ENCODE results near the gene MFNG.
"Not testable (repeated sequence)": the region's sequence is repeated elsewhere in the genome, so short reads cannot be mapped to it uniquely, and the experiment has no call there.

The MFNG gene

DNA sequence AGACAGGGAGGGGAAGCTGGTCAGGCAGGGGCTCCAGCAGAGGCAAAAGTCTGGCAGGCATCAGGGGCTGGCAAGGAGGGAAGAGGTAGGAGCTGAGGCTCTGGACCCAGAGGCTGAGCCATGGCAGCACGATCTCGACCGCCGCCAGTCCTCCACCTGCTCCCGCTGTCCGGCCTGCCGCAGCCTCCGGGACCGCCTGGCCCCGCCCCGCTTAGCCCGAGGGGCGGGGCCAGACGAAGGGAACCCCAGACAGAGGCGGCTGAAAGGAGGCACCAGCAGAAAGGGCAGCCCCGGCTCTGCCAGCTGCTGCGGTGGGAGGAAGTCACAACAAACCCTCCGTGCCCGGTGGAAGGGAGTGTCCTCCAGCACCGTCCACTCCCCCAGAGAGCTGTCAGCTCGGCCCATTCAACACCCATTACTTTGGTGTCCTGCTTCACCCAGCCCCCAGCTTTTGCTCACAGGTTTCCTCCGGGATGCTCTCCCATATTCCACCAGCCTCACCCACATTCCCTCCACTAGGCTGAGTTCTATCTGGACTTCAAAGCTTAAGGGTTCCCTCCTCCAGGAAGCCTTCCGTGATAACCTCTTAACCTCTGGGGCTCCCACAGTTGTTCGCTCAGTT, at the start of gene MFNG:
TSS of gene MFNG (minus strand) at position 161 of the 622 bp plus-strand sequence. CDS start 207 bp downstream, outside the sequence.
- Histone ChIP-seq H3K9ac (peak within 1 kb of the TSS; percentile 86 to 95 (median 91)), H3K4me3 (peak within 1 kb of the TSS; percentile 67 to 87 (median 78)), H3K36me3 (peaks cover 0 to 14% (median 0%) of the 10 kb centered on the region in 11 experiments; a peak in 8 of 22 replicates), H3K4me2 (peak within 1 kb of the TSS; percentile 96 to 100 (median 99)), H3K4me1 (peaks cover 54 to 78% (median 73%) of the 10 kb centered on the region in 10 experiments), H3K27me3 (no peaks in the 10 kb centered on the region), H4K20me1 (peaks cover 8 to 18% (median 16%) of the 10 kb centered on the region in 11 experiments; a peak in 15 of 22 replicates), H3K9me3 (replicated peaks in 1 of 11) (no peaks in the 10 kb centered on the region), H3K27ac (peak within 1 kb of the TSS; percentile 87 to 99 (median 94))
- TF ChIP-seq Cebpa-rat (IDR thresholded peaks at IDR 0.05) = no peak

DNA sequence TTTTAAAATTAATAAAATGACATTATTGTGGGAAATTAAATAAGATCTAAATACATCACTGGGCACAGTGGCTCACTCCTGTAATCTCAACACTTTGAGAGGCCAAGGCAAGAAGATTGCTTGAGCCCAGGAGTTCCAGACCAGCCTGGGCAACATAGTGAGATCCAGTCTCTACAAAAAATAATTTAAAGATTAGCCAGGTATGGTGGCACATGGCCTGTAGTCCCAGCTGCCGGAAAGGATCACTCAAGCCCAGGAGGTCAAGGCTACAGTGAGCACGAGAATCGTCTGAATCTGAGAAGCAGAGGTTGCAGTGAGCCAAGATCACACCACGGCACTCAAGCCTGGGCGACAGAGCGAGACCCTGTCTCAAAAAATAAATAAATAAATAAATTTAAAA, 49.0 kb upstream of the MFNG start:
- H3K9ac ChIP-seq = no peak overlapping the region
- peaks cover 0 to 6% (median 0%) of the 10 kb centered on the region in 11 experiments; a peak in 1 of 22 replicates for H3K27me3 ChIP-seq
- no peak overlapping the region for H3K4me3 ChIP-seq
- H4K20me1 ChIP-seq = no peaks in the 10 kb centered on the region
- no peaks in the 10 kb centered on the region for H3K9me3 ChIP-seq (replicated peaks in 1 of 11)
- no peaks in the 10 kb centered on the region for H3K36me3 ChIP-seq
- no peak for TF ChIP-seq Cebpa-rat (IDR thresholded peaks at IDR 0.05)
- peak overlapping the region in 2 of 11 experiments; percentile 27 to 55; a peak in 2 of 22 replicates for H3K27ac ChIP-seq
- H3K4me2 ChIP-seq = peak overlapping the region in 7 of 11 experiments; percentile 68 to 82 (median 73); a peak in 8 of 22 replicates
- peaks cover 48 to 75% (median 64%) of the 10 kb centered on the region in 10 experiments for H3K4me1 ChIP-seq

GRCh38 chr22:37534445-37534844, 48.3 kb upstream of the MFNG start:
- Histone ChIP-seq H3K9ac (no peak overlapping the region; a peak in 1 of 22 replicates), H3K9me3 (replicated peaks in 1 of 11) (no peaks in the 10 kb centered on the region), H3K27me3 (0 out of 22 replicates have a peak, but pooled peaks cover 0 to 2% (median 0%) of the 10 kb centered on the region in 11 experiments), H3K4me1 (peaks cover 49 to 75% (median 64%) of the 10 kb centered on the region in 10 experiments), H3K4me3 (no peak overlapping the region), H3K36me3 (no peaks in the 10 kb centered on the region), H3K27ac (peak overlapping the region in 8 of 11 experiments; percentile 27 to 55 (median 44); a peak in 13 of 22 replicates), H3K4me2 (peak overlapping the region; percentile 68 to 86 (median 74)), H4K20me1 (no peaks in the 10 kb centered on the region)
- no peak for TF ChIP-seq Cebpa-rat (IDR thresholded peaks at IDR 0.05)

DNA sequence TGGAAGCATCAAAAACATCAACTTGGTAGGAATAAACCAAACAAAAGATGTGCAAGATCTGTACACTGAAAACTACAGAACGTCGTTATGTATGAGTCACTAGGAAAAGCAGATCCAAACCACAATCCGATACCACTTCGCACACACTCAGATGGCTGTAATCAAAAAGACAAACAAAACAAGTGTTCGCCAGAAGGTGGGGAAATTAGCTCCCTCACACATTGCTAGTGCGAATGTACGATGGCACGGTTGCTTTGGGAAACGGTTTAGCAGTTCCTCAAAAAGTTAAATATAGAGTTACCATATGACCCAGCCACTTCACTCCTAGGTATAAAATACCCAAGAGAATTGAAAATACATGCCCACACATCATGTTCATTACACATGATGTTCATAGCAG, 47.8 kb upstream of the MFNG start:
- Histone ChIP-seq H3K4me3 (no peak overlapping the region), H3K27me3 (no peaks in the 10 kb centered on the region), H4K20me1 (no peaks in the 10 kb centered on the region), H3K27ac (peak overlapping the region in 10 of 11 experiments; percentile 6 to 64 (median 53); a peak in 17 of 22 replicates), H3K36me3 (no peaks in the 10 kb centered on the region), H3K4me2 (peak overlapping the region; percentile 68 to 86 (median 74)), H3K9me3 (replicated peaks in 1 of 11) (no peaks in the 10 kb centered on the region), H3K9ac (peak overlapping the region in 4 of 11 experiments; percentile 4 to 13 (median 10); a peak in 2 of 22 replicates), H3K4me1 (peaks cover 45 to 71% (median 60%) of the 10 kb centered on the region in 10 experiments)
- no peak for TF ChIP-seq Cebpa-rat (IDR thresholded peaks at IDR 0.05)

DNA sequence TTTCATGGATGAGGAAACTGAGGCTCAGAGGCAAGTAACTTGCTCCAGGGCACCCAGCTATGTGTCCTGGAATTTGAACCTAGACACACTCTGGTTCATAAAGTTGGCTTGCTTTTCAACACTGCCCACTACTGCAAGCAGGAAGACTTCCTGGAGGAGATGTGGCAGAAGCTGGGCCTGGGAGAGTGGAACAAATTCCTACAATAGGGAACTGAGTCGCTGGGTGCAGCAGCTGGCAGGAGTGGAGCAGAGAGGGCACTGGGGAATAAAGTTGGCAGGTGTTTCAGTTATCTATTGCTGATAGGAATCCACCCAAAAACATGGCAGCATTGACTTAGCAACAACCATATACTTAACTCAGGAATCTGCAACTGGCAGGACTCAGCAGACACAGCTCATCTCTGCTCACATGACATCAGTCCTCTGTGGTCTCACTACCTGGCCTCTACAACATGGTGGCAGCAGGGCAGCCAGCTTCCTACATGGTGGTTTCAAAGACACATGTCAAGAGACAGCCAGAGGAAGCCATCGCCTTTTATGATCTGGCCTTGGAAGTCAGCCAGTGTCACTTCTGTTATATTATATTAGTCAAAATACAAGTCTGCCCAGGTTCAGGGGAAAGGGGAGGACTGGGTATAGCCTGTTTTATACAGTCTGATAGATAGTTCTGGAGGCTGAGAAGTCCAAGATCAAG, 43.6 kb upstream of the MFNG start:
- H3K4me3 ChIP-seq = no peak overlapping the region
- peak overlapping the region; percentile 6 to 54 (median 38); a peak in 16 of 22 replicates for H3K4me2 ChIP-seq
- H3K4me1 ChIP-seq = peaks cover 34 to 53% (median 50%) of the 10 kb centered on the region in 10 experiments
- H3K9me3 ChIP-seq (replicated peaks in 1 of 11) = no peaks in the 10 kb centered on the region
- TF ChIP-seq Cebpa-rat (IDR thresholded peaks at IDR 0.05) = no peak
- H3K27me3 ChIP-seq = no peaks in the 10 kb centered on the region; a peak in 1 of 22 replicates
- H3K36me3 ChIP-seq = no peaks in the 10 kb centered on the region
- H3K27ac ChIP-seq = no peak overlapping the region
- H4K20me1 ChIP-seq = no peaks in the 10 kb centered on the region
- no peak overlapping the region for H3K9ac ChIP-seq

- H3K9ac ChIP-seq; H3K27me3 ChIP-seq; H3K9me3 ChIP-seq (replicated peaks in 1 of 11); H3K27ac ChIP-seq; H3K4me2 ChIP-seq; H4K20me1 ChIP-seq; H3K36me3 ChIP-seq; H3K4me3 ChIP-seq: not testable (repeated sequence)
- H3K4me1 ChIP-seq = peaks cover 15 to 39% (median 34%) of the 10 kb centered on the region in 10 experiments; a peak in 19 of 20 replicates
Observed at GRCh38 chr22:37527952-37528351, 41.8 kb upstream of the MFNG start.

DNA sequence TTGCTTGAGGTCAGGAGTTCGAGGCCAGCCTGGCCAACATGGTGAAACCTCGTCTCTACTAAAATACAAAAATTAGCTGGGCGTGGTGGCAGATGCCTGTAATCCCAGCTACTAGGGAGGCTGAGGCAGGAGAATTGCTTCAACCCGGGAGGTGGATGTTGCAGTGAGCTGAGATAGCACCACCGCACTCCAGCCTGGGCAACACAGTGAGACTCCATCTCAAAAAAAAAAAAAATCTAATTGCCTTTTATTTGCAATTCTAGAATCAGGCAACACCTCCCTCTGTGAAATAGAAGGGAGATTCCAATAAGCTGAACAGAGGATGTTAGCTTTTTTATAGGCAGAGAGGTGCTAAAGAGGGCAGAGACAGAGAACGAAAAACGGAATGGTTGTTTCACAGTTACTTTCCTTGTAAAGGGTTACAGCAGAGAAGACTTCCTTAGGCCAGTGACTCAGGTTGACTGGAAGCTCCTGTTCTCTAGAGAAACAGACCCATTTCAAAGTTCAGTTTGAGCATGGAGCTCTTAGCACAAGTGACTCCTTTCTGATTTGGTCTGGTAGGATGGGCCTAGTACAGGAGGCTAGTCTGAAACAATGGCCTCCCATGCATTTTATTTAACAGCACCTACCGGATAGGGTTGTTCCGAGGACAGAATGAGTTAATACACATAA, 41.0 kb upstream of the MFNG start:
- H3K4me3 ChIP-seq; H3K9me3 ChIP-seq (replicated peaks in 1 of 11); H3K27ac ChIP-seq; H3K36me3 ChIP-seq; H4K20me1 ChIP-seq; H3K9ac ChIP-seq: not testable (repeated sequence)
- H3K4me2 ChIP-seq = peak overlapping the region in 2 of 11 experiments; percentile 83 to 92; a peak in 2 of 22 replicates
- H3K4me1 ChIP-seq = peaks cover 9 to 35% (median 29%) of the 10 kb centered on the region in 10 experiments; a peak in 19 of 20 replicates
- H3K27me3 ChIP-seq = peaks cover 3 to 16% (median 11%) of the 10 kb centered on the region in 11 experiments; a peak in 19 of 22 replicates

GRCh38 chr22:37526376-37526775, 40.2 kb upstream of the MFNG start:
- H3K4me2 ChIP-seq = peak overlapping the region; percentile 10 to 93 (median 77); a peak in 15 of 22 replicates

More at GRCh38 chr22:37526376-37526775, 40.2 kb upstream of the MFNG start:
- Histone ChIP-seq H3K9ac (no peak overlapping the region), H4K20me1 (no peaks in the 10 kb centered on the region; a peak in 1 of 22 replicates), H3K9me3 (replicated peaks in 1 of 11) (no peaks in the 10 kb centered on the region), H3K4me1 (peaks cover 9 to 35% (median 28%) of the 10 kb centered on the region in 10 experiments; a peak in 19 of 20 replicates), H3K27ac (no peak overlapping the region), H3K4me3 (no peak overlapping the region), H3K27me3 (peaks cover 11 to 25% (median 19%) of the 10 kb centered on the region in 11 experiments; a peak in 21 of 22 replicates), H3K36me3 (no peaks in the 10 kb centered on the region)
- TF ChIP-seq Cebpa-rat (IDR thresholded peaks at IDR 0.05) = no peak
